MM.1S (cell line): ENCODE data around the gene AUTS2.

ENCODE experiments used
- DNase-seq: peaks from one replicate; pipeline ENCODE4 v3.0.0-alpha.2; 2015
- H2AFZ ChIP-seq: fragments of 300-600 bp; sonication (generic); 2 replicates; pipeline ENCODE4 v1.6.0; 2016; ENCODE audit warnings: antibody characterized with exemption, low read length
- H3F3A ChIP-seq: fragments of 300-600 bp; sonication (generic); 2 replicates; pipeline ENCODE4 v1.6.1; 2016; ENCODE audit warnings: mild to moderate bottlenecking, antibody characterized with exemption, low read length, moderate library complexity, mixed read lengths; ENCODE audit not compliant: insufficient read depth
- H3K27ac ChIP-seq: fragments of 300-600 bp; sonication (generic); 2 replicates; pipeline ENCODE4 v1.5.1; 2016; ENCODE audit warnings: mild to moderate bottlenecking, low read length
- H3K27me3 ChIP-seq: fragments of 300-600 bp; sonication (generic); replicated peaks from 2 replicates; pipeline ENCODE4 v1.6.0; 2016; ENCODE audit warnings: low read length; ENCODE audit not compliant: insufficient read depth
- H3K36me3 ChIP-seq: fragments of 300-600 bp; sonication (generic); replicated peaks from 2 replicates; pipeline ENCODE4 v1.6.1; 2016; ENCODE audit warnings: mild to moderate bottlenecking, low read length, mixed read lengths; ENCODE audit not compliant: insufficient read depth
- H3K4me1 ChIP-seq: fragments of 300-600 bp; sonication (generic); 2 replicates; pipeline ENCODE4 v1.6.1; 2016; ENCODE audit warnings: low read length, mixed read lengths
- H3K4me2 ChIP-seq: fragments of 300-600 bp; sonication (generic); 2 replicates; pipeline ENCODE4 v1.6.0; 2016; ENCODE audit warnings: low read depth, low read length
- H3K4me3 ChIP-seq: fragments of 300-600 bp; sonication (generic); 2 replicates; pipeline ENCODE4 v1.5.1; 2016; ENCODE audit warnings: low read length, mixed read lengths
- H3K79me2 ChIP-seq: fragments of 300-600 bp; sonication (generic); 2 replicates; pipeline ENCODE4 v1.6.1; 2016; ENCODE audit warnings: mixed run types, low read length, mixed read lengths
- H3K9ac ChIP-seq: fragments of 300-600 bp; sonication (generic); 2 replicates; pipeline ENCODE4 v1.6.1; 2016; ENCODE audit warnings: low read length, mixed read lengths
- H3K9me2 ChIP-seq: fragments of 300-600 bp; sonication (generic); replicated peaks from 2 replicates; pipeline ENCODE4 v1.6.1; 2016; ENCODE audit warnings: mild to moderate bottlenecking, low read length, mixed read lengths; ENCODE audit not compliant: insufficient read depth
- H3K9me3 ChIP-seq: fragments of 300-600 bp; sonication (generic); replicated peaks from 2 replicates; pipeline ENCODE4 v1.6.1; 2016; ENCODE audit warnings: mild to moderate bottlenecking, low read length, mixed read lengths; ENCODE audit not compliant: insufficient read depth
- H4K20me1 ChIP-seq: fragments of 300-600 bp; sonication (generic); 2 replicates; pipeline ENCODE4 v1.6.1; 2016; ENCODE audit warnings: mild to moderate bottlenecking, low read length, moderate library complexity, mixed read lengths; ENCODE audit not compliant: insufficient read depth
- CTCF ChIP-seq: fragments of 300-600 bp; sonication (generic); IDR thresholded peaks from 2 replicates; pipeline ENCODE4 v1.5.1; 2016; ENCODE audit warnings: antibody characterized with exemption, low read length, mixed read lengths
- EZH2 ChIP-seq: fragments of 300-600 bp; sonication (generic); optimal IDR thresholded peaks from 2 replicates; pipeline ENCODE3; 2017; ENCODE audit warnings: low read depth, mild to moderate bottlenecking, antibody characterized with exemption, low read length, mixed read lengths
- EZH2phosphoT487 ChIP-seq: fragments of 300-600 bp; sonication (generic); IDR thresholded peaks from 2 replicates; pipeline ENCODE4 v1.6.1; 2018; ENCODE audit warnings: antibody characterized with exemption, low read length

Gene AUTS2

GRCh38 chr7:70680743-70681468 lies 1082.6 kb downstream of the AUTS2 start:
- no peaks in the 10 kb centered on the region for H3K79me2 ChIP-seq
- TF ChIP-seq EZH2: no peak
- no peak for TF ChIP-seq EZH2phosphoT487
- H3K27ac ChIP-seq: no peak overlapping the region
- H2AFZ ChIP-seq: no peak overlapping the region
- H3K4me1 ChIP-seq: peaks cover 20% of the 10 kb centered on the region
- H3K27me3 ChIP-seq: no peaks in the 10 kb centered on the region
- no peaks in the 10 kb centered on the region for H4K20me1 ChIP-seq
- no peaks in the 10 kb centered on the region for H3K36me3 ChIP-seq
- no peak overlapping the region for H3K4me3 ChIP-seq
- no peak overlapping the region for H3K9ac ChIP-seq
- no peak for DNase-seq
- H3F3A ChIP-seq: peaks cover 15% of the 10 kb centered on the region
- H3K9me3 ChIP-seq: no peaks in the 10 kb centered on the region
- H3K4me2 ChIP-seq: no peak overlapping the region
- no peaks in the 10 kb centered on the region for H3K9me2 ChIP-seq

GRCh38 chr7:70681469-70682350 lies 1083.4 kb downstream of the AUTS2 start:
- DNase-seq: peak; percentile 86

GRCh38 chr7:70684173-70684572 lies 1085.9 kb downstream of the AUTS2 start:
- no peak for DNase-seq
- Histone ChIP-seq H3K9me3 (no peaks in the 10 kb centered on the region), H3K27ac (no peak overlapping the region), H3K9ac (no peak overlapping the region), H3K36me3 (no peaks in the 10 kb centered on the region), H4K20me1 (no peaks in the 10 kb centered on the region), H3K79me2 (no peaks in the 10 kb centered on the region), H3K9me2 (no peaks in the 10 kb centered on the region), H3F3A (peaks cover 15% of the 10 kb centered on the region), H2AFZ (no peak overlapping the region), H3K4me2 (no peak overlapping the region), H3K4me3 (no peak overlapping the region), H3K27me3 (no peaks in the 10 kb centered on the region), H3K4me1 (peaks cover 20% of the 10 kb centered on the region)
- TF ChIP-seq CTCF: no peak
- no peak for TF ChIP-seq EZH2phosphoT487
- TF ChIP-seq EZH2: no peak

More at GRCh38 chr7:70681469-70682350, 1083.4 kb downstream of the AUTS2 start:
- TF ChIP-seq EZH2 (no peak), CTCF (no peak), EZH2phosphoT487 (no peak)
- Histone ChIP-seq H3K27ac (peak overlapping the region; percentile 76; the same call in 1 of the 2 replicates), H3K9me2 (no peaks in the 10 kb centered on the region), H3K9me3 (no peaks in the 10 kb centered on the region), H3K4me3 (peak overlapping the region; percentile 58), H3K36me3 (no peaks in the 10 kb centered on the region), H3K79me2 (no peaks in the 10 kb centered on the region), H4K20me1 (no peaks in the 10 kb centered on the region), H2AFZ (peak overlapping the region; percentile 89), H3K27me3 (no peaks in the 10 kb centered on the region), H3F3A (peaks cover 15% of the 10 kb centered on the region), H3K4me2 (peak overlapping the region; percentile 96), H3K9ac (peak overlapping the region; percentile 58; the same call in 1 of the 2 replicates), H3K4me1 (peaks cover 20% of the 10 kb centered on the region)
